LNCaP clone FGC (cell line): ENCODE measurements around the gene TENM3.

ENCODE experiments used
- DNase-seq: peaks from one replicate; pipeline ENCODE4 v3.0.0-alpha.2; 2011; ENCODE audit warnings: low read depth
- H3K4me3 ChIP-seq: 2 replicates; pipeline ENCODE4 v1.5.1; 2011; ENCODE audit warnings: mild to moderate bottlenecking, low read depth, low read length, control low read depth
- TF ChIP-seq, protein P1 (sequence below): IDR thresholded peaks from 2 replicates; pipeline ENCODE4 v1.5.1; 2012; ENCODE audit warnings: mild to moderate bottlenecking; ENCODE audit not compliant: control insufficient read depth, insufficient read depth; ENCODE audit errors: extremely low read depth

The TENM3 gene

DNA sequence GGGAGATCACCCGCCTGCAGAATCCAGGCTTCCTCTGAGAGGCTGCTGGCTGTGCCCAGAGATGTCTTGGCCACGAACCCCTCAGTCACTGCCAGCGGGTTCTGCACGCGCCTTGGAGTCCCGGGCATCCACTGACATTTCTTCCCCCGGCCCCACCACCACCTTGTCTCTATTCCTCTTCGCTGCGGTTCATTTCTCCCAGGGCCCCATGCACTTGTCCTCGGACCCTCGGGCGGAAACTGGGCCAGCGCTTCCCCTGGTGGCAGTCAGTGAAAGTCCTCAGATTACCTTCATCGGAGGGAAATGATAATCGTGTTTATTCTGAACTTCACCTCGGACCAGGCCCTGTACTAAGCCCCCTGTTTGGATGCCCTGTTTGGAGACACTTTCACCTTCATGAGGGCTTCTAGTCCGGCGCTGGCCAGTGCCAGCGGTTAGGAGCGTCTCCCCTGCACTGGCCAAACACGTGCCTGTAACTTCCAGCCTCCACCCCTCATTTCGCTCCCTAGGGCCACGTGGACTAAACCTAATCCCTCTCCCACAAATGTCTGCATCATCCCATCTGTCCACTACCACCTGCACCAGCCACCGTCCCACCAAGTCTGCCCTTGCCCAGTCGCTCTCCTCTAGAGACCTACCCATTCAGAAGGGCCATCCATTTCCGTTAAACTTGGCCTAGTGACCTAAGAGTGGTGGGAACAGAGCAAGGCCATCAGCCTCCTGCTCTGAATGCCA is 592.0 kb downstream of the TENM3 start:
- DNase-seq = no peak
- H3K4me3 ChIP-seq = no peak overlapping the region
- TF ChIP-seq, protein P1, sequence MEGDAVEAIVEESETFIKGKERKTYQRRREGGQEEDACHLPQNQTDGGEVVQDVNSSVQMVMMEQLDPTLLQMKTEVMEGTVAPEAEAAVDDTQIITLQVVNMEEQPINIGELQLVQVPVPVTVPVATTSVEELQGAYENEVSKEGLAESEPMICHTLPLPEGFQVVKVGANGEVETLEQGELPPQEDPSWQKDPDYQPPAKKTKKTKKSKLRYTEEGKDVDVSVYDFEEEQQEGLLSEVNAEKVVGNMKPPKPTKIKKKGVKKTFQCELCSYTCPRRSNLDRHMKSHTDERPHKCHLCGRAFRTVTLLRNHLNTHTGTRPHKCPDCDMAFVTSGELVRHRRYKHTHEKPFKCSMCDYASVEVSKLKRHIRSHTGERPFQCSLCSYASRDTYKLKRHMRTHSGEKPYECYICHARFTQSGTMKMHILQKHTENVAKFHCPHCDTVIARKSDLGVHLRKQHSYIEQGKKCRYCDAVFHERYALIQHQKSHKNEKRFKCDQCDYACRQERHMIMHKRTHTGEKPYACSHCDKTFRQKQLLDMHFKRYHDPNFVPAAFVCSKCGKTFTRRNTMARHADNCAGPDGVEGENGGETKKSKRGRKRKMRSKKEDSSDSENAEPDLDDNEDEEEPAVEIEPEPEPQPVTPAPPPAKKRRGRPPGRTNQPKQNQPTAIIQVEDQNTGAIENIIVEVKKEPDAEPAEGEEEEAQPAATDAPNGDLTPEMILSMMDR = no peak

- H3K4me3 ChIP-seq = no peak overlapping the region
- DNase-seq = no peak
- TF ChIP-seq, protein P1 = no peak
These were observed 594.6 kb downstream of the TENM3 start for GRCh38 chr4:182837831-182838230.

DNA sequence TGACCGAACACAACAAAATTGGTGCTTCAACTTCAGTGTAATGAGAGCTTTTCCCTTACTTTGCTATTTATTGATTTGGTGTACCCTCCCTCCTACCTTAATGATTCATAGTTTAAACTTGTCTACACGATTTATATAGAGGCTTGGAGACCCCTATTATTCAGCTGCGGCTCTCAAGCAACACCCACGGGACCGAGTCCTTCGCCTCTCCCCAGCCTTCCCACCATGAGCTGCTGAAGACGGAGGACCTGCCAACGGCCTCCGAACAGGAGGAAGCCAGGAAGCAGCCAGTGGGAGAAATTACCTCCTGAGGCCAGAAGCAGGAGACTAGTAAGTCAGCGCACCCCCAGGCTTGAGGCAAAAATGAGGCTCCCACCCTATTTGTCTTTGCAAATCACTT is 595.3 kb downstream of the TENM3 start:
- TF ChIP-seq, protein P1 = no peak
- H3K4me3 ChIP-seq = no peak overlapping the region
- no peak for DNase-seq

- TF ChIP-seq, protein P1 = no peak
- H3K4me3 ChIP-seq = no peak overlapping the region
These were observed 596.1 kb downstream of the TENM3 start for GRCh38 chr4:182839256-182839655.

GRCh38 chr4:182840108-182840507 is 596.9 kb downstream of the TENM3 start:
- DNase-seq = no peak
- TF ChIP-seq, protein P1 = no peak
- no peak overlapping the region for H3K4me3 ChIP-seq

More at GRCh38 chr4:182839256-182839655, 596.1 kb downstream of the TENM3 start:
- DNase-seq = no peak

GRCh38 chr4:182842104-182842600 is 599.0 kb downstream of the TENM3 start:
- DNase-seq = no peak
- TF ChIP-seq, protein P1 = no peak
- no peak overlapping the region for H3K4me3 ChIP-seq

DNA sequence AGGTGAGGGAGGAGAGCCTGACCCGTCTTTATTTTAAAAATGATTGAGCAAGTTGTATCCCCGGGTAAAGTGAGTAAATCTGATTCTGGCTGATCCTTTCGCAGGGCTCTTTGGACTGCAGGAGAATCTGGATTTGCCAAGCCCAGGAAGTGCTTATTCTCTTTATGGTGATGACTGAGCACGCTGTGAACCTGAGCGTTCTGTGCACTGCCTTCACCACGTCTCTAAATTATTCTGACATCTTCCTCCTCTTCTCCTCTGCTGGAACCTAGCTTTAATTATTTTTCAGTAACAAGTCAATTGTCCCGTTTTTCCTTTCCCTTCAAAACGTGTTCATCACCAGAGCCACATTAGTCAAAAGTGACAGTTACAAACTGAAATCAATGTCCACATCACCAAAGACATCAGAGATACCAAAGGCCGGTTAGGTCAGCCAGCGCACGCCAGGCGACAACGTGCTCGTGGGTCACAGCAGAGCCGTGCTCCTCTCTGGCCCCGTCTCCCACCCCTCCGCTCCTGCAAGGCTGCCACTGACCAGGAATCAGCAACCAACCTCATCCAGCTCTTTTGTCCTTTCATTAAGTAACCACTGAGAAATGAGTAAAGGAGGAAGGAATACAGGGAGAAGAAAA is 599.7 kb downstream of the TENM3 start:
- DNase-seq = no peak
- TF ChIP-seq, protein P1 = no peak
- H3K4me3 ChIP-seq = no peak overlapping the region
